Neural progenitor cell (in vitro differentiated cells): ENCODE measurements around the gene MAPK1. TPM values are rescaled to one million over a fixed set of nuclear protein-coding genes. Genes with fewer than 3 reads are reported as not detected.
A peak's percentile ranks its signal among the peaks of the same experiment; 100 is the strongest.

Source experiments
- DNase-seq: peaks from one replicate; pipeline ENCODE4 v3.0.0-alpha.2; 2016; ENCODE audit warnings: low spot score
- H2AFZ ChIP-seq: fragments of 200-600 bp; sonication (generic); replicated peaks from 2 replicates; pipeline ENCODE4 v1.6.1; 2016; ENCODE audit warnings: antibody characterized with exemption
- H3F3A ChIP-seq: fragments of 200-600 bp; sonication (generic); 2 replicates; pipeline ENCODE4 v1.6.1; 2016; ENCODE audit warnings: antibody characterized with exemption, low read depth
- H3K27ac ChIP-seq: fragments of 200-600 bp; sonication (generic); 2 replicates; pipeline ENCODE4 v1.5.1; 2016; ENCODE audit warnings: mild to moderate bottlenecking
- H3K27me3 ChIP-seq: fragments of 200-600 bp; sonication (generic); 2 replicates; pipeline ENCODE4 v1.6.1; 2016; ENCODE audit warnings: mild to moderate bottlenecking, moderate library complexity
- H3K36me3 ChIP-seq: fragments of 200-600 bp; sonication (generic); 2 replicates; pipeline ENCODE4 v1.5.1; 2016
- H3K4me1 ChIP-seq: fragments of 200-600 bp; sonication (generic); 2 replicates; pipeline ENCODE4 v1.6.1; 2016; ENCODE audit warnings: mixed run types
- H3K4me2 ChIP-seq: fragments of 200-600 bp; sonication (generic); 2 replicates; pipeline ENCODE4 v1.6.1; 2016
- H3K4me3 ChIP-seq: fragments of 200-600 bp; sonication (generic); 2 replicates; pipeline ENCODE4 v1.5.1; 2016
- H3K79me2 ChIP-seq: fragments of 200-600 bp; sonication (generic); 2 replicates; pipeline ENCODE4 v1.6.1; 2016; ENCODE audit warnings: low read depth
- H3K9ac ChIP-seq: fragments of 200-600 bp; sonication (generic); 2 replicates; pipeline ENCODE4 v1.6.1; 2016
- H3K9me3 ChIP-seq: fragments of 200-600 bp; sonication (generic); 2 replicates; pipeline ENCODE4 v1.5.1; 2016; ENCODE audit warnings: low read depth
- H4K20me1 ChIP-seq: fragments of 200-600 bp; sonication (generic); 2 replicates; pipeline ENCODE4 v1.6.1; 2016; ENCODE audit warnings: low read depth
- H3K27ac Mint-ChIP-seq: 3 replicates; pipeline ENCODE4 v1.8.0; 2021; ENCODE audit warnings: mixed read lengths
- H3K27me3 Mint-ChIP-seq: 2 replicates; pipeline ENCODE4 v1.8.0; 2022; ENCODE audit warnings: low read depth, mild to moderate bottlenecking, inconsistent platforms, moderate library complexity, mixed read lengths; ENCODE audit not compliant: insufficient read depth
- H3K36me3 Mint-ChIP-seq: 3 replicates; pipeline ENCODE4 v1.8.0; 2021; ENCODE audit warnings: mixed read lengths
- H3K4me1 Mint-ChIP-seq: 3 replicates; pipeline ENCODE4 v1.8.0; 2021; ENCODE audit warnings: mixed read lengths
- H3K4me3 Mint-ChIP-seq: 3 replicates; pipeline ENCODE4 v1.8.0; 2021; ENCODE audit warnings: mild to moderate bottlenecking, moderate library complexity, mixed read lengths
- H3K9me3 Mint-ChIP-seq: 3 replicates; pipeline ENCODE4 v1.8.0; 2020; ENCODE audit warnings: mixed read lengths
- EZH2 ChIP-seq: fragments of 200-600 bp; sonication (generic); IDR thresholded peaks from 2 replicates; pipeline ENCODE4 v1.6.1; 2017; ENCODE audit warnings: antibody characterized with exemption, mild to moderate bottlenecking, moderate library complexity
- EZH2phosphoT487 ChIP-seq: fragments of 200-600 bp; sonication (generic); IDR thresholded peaks from 2 replicates; pipeline ENCODE4 v1.6.1; 2017; ENCODE audit warnings: antibody characterized with exemption
- total RNA-seq: library from RNA; depleted of rRNA; stranded (reverse); fragments of >200 nt; gene quantifications from 2 replicates; pipeline ENCODE4 v1.2.3, GENCODE V29; 2015; ENCODE audit warnings: low replicate concordance
- TF ChIP-seq, protein P1 (sequence below): fragments of 200-600 bp; sonication (generic); IDR thresholded peaks from 2 replicates; pipeline ENCODE4 v1.5.1; 2017; ENCODE audit warnings: antibody characterized with exemption, mild to moderate bottlenecking

MAPK1 gene
- total RNA-seq, 1 donor from 2014 or later: 61.4 TPM

DNA sequence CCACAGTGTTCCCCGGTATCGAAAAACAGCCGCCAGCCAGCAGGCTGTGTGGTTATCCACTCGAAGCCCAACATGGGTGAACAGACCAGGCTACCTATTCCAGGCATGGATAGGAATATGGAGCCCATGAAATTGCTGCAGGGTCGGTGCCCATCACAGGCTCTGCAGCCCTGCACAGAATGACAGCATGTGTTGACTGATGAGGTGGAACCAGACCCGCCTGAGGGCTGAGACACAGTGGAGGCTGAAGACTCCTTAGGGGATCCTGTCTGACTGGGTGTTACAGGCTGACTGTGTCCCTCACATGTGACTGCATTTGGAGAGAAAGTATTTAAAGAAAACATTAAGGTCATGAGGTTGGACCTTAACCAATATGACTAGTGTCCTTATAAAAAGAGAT lies 125.7 kb downstream of the MAPK1 start:
- Histone ChIP-seq H3K4me3 (no peak overlapping the region), H3K36me3 (no peaks in the 10 kb centered on the region), H3K27me3 (peaks cover 21% of the 10 kb centered on the region), H3K79me2 (no peaks in the 10 kb centered on the region), H3K9me3 (no peaks in the 10 kb centered on the region), H3K4me2 (no peak overlapping the region), H3K27ac (no peak overlapping the region), H3F3A (no peaks in the 10 kb centered on the region), H4K20me1 (no peaks in the 10 kb centered on the region), H2AFZ (no peak overlapping the region), H3K4me1 (no peaks in the 10 kb centered on the region), H3K9ac (no peak overlapping the region)
- peaks cover 16% of the 10 kb centered on the region for H3K4me1 Mint-ChIP-seq
- TF ChIP-seq EZH2phosphoT487 (no peak), EZH2 (no peak)
- H3K27ac Mint-ChIP-seq: no peak overlapping the region
- H3K27me3 Mint-ChIP-seq: peaks cover 2% of the 10 kb centered on the region
- no peaks in the 10 kb centered on the region for H3K36me3 Mint-ChIP-seq
- H3K4me3 Mint-ChIP-seq: peak overlapping the region; percentile 70
- H3K9me3 Mint-ChIP-seq: no peaks in the 10 kb centered on the region
- DNase-seq: no peak

DNA sequence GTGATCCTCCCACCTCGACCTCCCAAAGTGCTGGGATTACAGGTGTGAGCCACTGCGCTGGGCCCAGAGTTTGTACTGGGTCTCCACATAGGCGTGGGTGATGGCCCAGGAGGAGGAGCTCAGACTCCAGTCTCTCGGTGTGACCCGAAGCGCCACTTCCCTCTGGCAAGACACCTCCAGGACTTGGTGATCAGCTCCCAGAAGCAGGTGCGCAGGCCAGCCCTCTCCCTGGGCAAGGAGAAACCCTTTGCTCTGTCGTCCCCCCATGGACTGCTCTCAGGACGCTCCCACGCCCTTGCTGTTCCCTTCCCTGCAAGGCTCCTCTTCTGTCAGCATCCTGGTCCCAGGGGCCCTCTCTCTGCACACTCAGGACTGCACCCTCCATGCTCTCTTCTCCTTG lies 126.4 kb downstream of the MAPK1 start:
- no peaks in the 10 kb centered on the region for H3K79me2 ChIP-seq
- H3K27me3 Mint-ChIP-seq: peaks cover 2% of the 10 kb centered on the region
- H3K4me1 Mint-ChIP-seq: peaks cover 16% of the 10 kb centered on the region
- no peaks in the 10 kb centered on the region for H3K36me3 ChIP-seq
- H2AFZ ChIP-seq: no peak overlapping the region
- no peaks in the 10 kb centered on the region for H4K20me1 ChIP-seq
- no peak overlapping the region for H3K4me3 ChIP-seq
- peaks cover 26% of the 10 kb centered on the region for H3K27me3 ChIP-seq
- H3K4me3 Mint-ChIP-seq: no peak overlapping the region
- no peaks in the 10 kb centered on the region for H3K9me3 ChIP-seq
- H3K27ac Mint-ChIP-seq: peak overlapping the region; percentile 91
- no peak overlapping the region for H3K4me2 ChIP-seq
- no peaks in the 10 kb centered on the region for H3K36me3 Mint-ChIP-seq
- no peak overlapping the region for H3K27ac ChIP-seq
- no peak for DNase-seq
- TF ChIP-seq EZH2 (no peak), EZH2phosphoT487 (no peak)
- TF ChIP-seq, protein P1, sequence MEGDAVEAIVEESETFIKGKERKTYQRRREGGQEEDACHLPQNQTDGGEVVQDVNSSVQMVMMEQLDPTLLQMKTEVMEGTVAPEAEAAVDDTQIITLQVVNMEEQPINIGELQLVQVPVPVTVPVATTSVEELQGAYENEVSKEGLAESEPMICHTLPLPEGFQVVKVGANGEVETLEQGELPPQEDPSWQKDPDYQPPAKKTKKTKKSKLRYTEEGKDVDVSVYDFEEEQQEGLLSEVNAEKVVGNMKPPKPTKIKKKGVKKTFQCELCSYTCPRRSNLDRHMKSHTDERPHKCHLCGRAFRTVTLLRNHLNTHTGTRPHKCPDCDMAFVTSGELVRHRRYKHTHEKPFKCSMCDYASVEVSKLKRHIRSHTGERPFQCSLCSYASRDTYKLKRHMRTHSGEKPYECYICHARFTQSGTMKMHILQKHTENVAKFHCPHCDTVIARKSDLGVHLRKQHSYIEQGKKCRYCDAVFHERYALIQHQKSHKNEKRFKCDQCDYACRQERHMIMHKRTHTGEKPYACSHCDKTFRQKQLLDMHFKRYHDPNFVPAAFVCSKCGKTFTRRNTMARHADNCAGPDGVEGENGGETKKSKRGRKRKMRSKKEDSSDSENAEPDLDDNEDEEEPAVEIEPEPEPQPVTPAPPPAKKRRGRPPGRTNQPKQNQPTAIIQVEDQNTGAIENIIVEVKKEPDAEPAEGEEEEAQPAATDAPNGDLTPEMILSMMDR: no peak
- H3K4me1 ChIP-seq: no peaks in the 10 kb centered on the region
- no peaks in the 10 kb centered on the region for H3F3A ChIP-seq
- H3K9ac ChIP-seq: no peak overlapping the region
- no peaks in the 10 kb centered on the region for H3K9me3 Mint-ChIP-seq

DNA sequence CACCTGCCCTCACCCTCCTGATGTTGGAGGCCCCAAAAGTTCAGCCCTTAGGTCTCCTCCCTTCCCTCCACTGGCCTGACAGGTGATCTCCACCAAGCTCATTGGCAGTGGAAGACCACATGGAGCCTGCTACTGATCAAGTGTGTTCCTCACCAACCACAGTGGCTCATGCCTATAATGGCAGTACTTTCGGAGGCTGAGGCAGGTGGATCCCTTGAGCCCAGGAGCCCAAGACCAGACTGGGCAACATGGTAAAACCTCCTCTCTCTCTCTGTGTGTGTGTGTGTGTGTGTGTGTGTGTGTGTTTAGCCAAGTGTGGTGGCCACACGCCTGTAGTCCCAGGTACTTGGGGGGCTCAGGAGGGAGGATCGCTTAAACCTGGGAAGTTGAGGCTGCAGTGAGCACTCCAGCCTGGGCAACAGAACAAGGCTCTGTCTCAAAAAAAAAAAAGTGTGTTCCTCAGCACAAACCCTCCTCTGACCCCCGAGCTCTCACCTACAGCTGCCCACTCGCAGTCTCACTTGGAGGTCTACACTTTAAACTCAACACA lies 127.5 kb downstream of the MAPK1 start:
- Mint-ChIP-seq H3K4me3 (no peak overlapping the region), H3K4me1 (peaks cover 16% of the 10 kb centered on the region), H3K27me3 (peaks cover 2% of the 10 kb centered on the region), H3K9me3 (no peaks in the 10 kb centered on the region), H3K36me3 (no peaks in the 10 kb centered on the region), H3K27ac (peak overlapping the region; percentile 9)
- H3K4me1 ChIP-seq: no peaks in the 10 kb centered on the region
- H4K20me1 ChIP-seq: no peaks in the 10 kb centered on the region
- no peak for DNase-seq
- H3K36me3 ChIP-seq: no peaks in the 10 kb centered on the region
- peaks cover 26% of the 10 kb centered on the region for H3K27me3 ChIP-seq
- H2AFZ ChIP-seq: no peak overlapping the region
- H3K9me3 ChIP-seq: no peaks in the 10 kb centered on the region
- no peak overlapping the region for H3K27ac ChIP-seq
- H3K4me2 ChIP-seq: no peak overlapping the region
- TF ChIP-seq, protein P1: no peak
- TF ChIP-seq EZH2phosphoT487 (no peak), EZH2 (no peak)
- peaks cover 2% of the 10 kb centered on the region for H3K79me2 ChIP-seq
- H3K4me3 ChIP-seq: no peak overlapping the region
- peaks cover 5% of the 10 kb centered on the region for H3F3A ChIP-seq
- no peak overlapping the region for H3K9ac ChIP-seq

DNA sequence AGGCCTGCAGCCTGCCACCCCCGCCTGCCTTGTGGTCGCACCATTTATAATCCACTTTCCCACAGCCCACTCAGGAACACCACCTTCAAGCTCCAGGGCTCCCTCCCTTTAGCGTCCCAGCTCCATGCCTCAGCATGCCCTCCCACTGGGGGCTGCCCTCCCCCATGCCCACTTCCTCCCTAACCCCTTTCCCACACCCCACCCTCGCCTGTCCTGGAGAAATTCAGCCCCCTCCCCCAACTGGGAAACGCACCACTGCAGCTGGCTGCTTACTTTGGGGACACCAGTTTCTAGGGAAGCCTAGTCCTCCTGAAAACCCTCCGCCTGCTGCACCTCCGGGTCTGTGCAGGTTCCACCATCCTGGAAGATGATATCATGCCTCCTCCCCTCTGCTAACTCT lies 128.5 kb downstream of the MAPK1 start:
- no peak overlapping the region for H3K4me3 ChIP-seq
- no peak overlapping the region for H3K27ac ChIP-seq
- peaks cover 2% of the 10 kb centered on the region for H3K27me3 Mint-ChIP-seq
- no peak overlapping the region for H3K9ac ChIP-seq
- no peak for DNase-seq
- H3K9me3 ChIP-seq: no peaks in the 10 kb centered on the region
- TF ChIP-seq, protein P1: no peak
- peaks cover 26% of the 10 kb centered on the region for H3K27me3 ChIP-seq
- no peaks in the 10 kb centered on the region for H3K36me3 Mint-ChIP-seq
- H3F3A ChIP-seq: peaks cover 6% of the 10 kb centered on the region
- peaks cover 2% of the 10 kb centered on the region for H3K36me3 ChIP-seq
- H3K4me3 Mint-ChIP-seq: no peak overlapping the region
- no peak overlapping the region for H3K4me2 ChIP-seq
- peaks cover 6% of the 10 kb centered on the region for H3K4me1 ChIP-seq
- peaks cover 7% of the 10 kb centered on the region for H4K20me1 ChIP-seq
- H3K79me2 ChIP-seq: peaks cover 12% of the 10 kb centered on the region
- H3K9me3 Mint-ChIP-seq: no peaks in the 10 kb centered on the region
- H2AFZ ChIP-seq: no peak overlapping the region
- peaks cover 22% of the 10 kb centered on the region for H3K4me1 Mint-ChIP-seq
- no peak overlapping the region for H3K27ac Mint-ChIP-seq
